NCI-H526 (cell line): ENCODE data around the gene TCF7L1.
"Not testable (repeated sequence)": the region's sequence is repeated elsewhere in the genome, so short reads cannot be mapped to it uniquely, and the experiment has no call there.

ENCODE experiments used
- DNase-seq, 2 experiments: peaks; one replicate each; lab custom pipeline; 2025; lab: John Stamatoyannopoulos, UW

The TCF7L1 gene

DNA sequence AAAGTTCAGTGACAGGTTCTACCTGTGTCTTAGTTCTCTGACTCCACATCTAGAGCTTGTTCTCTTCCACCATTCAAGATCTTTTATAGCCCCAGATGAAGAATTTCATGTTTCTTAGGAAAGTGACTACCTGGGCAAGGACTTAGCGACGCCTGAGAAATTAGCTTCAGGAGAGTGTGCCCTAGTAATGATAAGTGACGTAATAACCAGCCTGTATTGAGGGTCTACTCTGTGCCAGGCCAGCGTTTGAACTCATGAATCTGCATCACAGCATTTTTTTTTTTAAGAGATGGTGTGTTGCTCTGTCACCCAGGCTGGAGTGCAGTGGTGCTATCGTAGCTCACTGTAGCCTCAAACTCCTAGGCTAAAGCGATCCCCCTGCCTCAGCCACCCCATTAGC is 51.8 kb downstream of the TCF7L1 start:
- DNase-seq: no peak

GRCh38 chr2:85185431-85185940 is 52.3 kb downstream of the TCF7L1 start:
- no peak for DNase-seq

GRCh38 chr2:85187069-85187468 is 53.9 kb downstream of the TCF7L1 start:
- no peak for DNase-seq

- no peak for DNase-seq
These were observed 55.7 kb downstream of the TCF7L1 start for GRCh38 chr2:85188852-85189251.

DNA sequence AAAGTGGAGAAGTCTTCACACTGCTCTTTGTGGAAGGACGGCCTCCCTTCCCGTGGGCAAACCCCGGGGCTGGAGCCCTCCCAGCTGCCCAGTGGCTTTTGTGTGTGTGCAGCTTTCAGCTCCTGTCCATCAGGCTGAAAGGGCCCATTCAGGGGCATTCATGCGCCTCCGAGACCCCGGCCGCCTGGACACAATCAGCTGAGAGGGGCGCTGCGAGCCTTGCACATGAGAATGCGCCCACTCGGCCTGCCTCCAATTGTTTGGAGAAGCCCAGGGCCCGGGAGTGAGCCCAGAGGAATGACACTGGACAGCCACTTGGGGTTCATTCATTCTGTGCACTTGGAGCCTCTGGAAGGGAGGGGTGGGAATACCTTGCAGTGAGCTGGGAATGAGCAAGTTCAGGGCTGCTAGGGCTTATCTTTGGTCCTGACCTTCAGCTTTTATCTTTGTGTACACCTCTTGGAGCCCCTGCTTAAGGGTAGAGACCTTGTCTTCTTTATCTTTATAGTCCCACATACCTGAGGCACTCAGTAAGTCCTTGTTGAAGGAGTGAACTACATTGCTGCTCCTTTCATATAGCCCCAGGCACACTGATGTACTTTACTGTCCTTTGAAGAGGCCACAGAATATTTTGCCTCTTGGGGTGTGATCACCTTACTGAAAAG is 56.5 kb downstream of the TCF7L1 start:
- no peak for DNase-seq

- no peak for DNase-seq
These were observed 58.0 kb downstream of the TCF7L1 start for GRCh38 chr2:85191157-85191556.

- DNase-seq: no peak
These were observed 61.7 kb downstream of the TCF7L1 start for GRCh38 chr2:85194780-85195480.

DNA sequence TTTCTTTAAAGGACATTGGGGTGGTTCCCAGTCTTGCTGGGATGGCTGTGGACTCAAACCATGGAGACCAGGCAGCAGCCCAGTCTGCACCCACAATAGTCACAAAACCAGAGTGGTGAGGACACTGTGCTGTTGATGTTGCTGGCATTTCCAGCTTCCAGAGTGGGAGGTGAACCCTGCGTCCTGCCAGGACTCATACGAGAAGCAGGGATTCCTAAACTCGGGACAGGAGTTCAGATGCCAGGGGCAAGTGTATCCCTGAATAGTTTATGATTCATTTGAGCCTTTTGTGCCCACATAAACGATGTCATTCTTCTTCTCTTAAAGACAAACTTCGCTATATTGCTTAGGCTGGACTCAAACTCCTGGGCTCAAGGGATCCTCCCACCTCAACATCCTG is 62.8 kb downstream of the TCF7L1 start:
- no peak for DNase-seq

GRCh38 chr2:85199698-85200097 is 66.5 kb downstream of the TCF7L1 start:
- DNase-seq: no peak

DNA sequence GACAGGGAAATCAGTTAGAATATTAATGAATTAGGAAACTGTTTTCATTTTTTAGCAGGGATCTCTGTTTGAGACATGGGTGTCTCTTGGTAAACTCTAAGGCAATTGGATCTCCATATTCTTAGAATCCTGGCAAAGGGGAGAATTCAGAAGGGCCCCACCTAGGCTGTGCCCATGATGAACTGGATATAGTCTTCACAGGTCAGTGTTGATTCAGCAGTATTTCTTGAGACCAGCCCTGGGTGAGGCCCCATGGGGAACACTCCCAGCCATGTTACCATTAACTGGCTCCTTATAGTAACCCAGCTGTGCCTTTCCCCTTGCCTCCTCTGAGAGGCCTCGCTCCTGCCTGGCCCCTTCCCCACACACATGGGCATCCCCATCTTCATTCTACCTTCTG is 76.7 kb downstream of the TCF7L1 start:
- no peak for DNase-seq

DNA sequence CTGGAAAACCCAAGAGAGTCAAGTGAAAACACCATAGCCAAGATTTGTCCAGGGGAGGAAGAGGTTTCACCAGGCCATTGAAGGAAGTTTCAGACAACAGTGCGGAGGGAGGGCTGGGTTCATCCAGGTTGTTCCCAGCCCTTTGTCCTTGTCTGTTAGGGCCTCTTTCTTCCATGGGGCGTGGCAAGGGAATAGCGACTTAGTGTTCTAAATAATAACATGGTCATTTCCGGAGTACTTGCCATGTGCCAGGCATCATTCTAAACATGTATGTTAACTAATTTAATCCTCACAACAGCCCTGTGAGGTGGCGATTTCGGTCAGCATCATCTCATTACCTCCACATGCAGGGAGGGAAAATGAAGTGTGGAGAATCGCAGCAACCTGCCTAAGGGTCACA is 77.3 kb downstream of the TCF7L1 start:
- DNase-seq: no peak

- not testable (repeated sequence) for DNase-seq
These were observed 78.4 kb downstream of the TCF7L1 start for GRCh38 chr2:85211606-85212005.

DNA sequence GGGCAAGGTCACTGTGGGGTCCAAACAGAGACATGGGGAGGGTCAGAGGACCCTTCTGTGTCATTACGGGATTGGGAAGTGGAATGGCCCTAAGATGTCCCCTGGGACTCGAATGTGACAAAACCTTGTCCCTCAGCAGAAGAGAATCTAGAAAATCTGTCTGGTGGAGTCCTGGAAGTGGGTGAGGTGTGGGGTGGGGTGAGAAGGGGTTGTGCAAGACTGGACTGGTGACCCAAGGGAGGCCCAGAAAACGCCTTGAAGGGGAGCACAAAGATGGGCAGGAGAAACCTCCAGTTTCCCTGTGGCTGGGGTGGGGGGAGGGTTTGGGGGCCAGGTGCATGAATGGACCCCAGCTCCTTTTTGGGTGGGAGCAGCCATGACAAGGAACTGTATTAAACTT is 79.6 kb downstream of the TCF7L1 start:
- no peak for DNase-seq

DNA sequence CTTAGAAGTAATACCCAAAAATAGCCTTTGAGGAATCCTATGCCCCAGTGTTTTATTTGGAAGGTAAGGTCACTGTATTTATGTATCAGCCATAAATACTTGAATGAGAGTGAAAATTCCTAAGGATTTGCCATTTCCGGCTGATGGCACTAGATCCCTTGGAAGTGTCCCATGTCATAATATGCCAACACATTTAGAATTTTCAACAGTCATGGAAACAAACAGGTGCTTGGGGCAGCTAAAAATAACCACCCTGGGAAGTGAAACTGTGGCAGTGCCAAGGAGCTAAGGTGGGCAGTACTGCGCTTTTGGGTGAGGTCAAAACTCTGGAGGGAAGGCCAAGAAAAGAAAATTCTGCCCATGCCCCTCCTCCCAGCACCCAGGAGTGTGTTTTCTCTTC is 80.2 kb downstream of the TCF7L1 start:
- DNase-seq: no peak

DNA sequence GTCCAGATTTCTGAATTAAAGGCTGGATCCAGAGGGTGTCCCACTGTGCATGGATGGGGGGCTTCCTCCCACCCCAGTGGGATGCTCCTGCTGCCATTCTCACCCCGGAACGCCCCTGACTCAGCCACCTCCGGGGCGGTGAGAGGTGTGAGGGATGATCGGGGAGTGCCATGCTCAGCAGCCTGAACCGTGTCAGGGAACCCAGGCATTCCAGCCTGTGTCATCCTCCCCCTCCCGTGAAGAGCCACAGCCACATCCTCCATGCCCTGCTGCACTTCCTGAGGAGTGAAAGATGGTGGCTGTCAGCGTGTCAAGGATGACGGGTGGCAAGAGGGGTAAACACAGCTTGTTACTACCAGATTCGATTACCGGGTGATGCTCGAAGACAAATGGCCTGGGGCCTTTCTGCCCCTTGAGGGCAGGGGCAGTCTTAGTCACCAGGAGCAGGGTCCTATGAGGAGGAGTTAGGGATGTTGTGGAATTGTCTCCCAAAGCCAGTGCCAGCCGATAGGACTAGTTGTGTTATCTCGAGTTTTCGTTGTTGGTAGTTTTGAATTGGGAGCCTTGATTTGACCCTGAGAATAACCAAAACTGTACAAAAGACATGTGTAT is 80.8 kb downstream of the TCF7L1 start:
- no peak for DNase-seq

DNA sequence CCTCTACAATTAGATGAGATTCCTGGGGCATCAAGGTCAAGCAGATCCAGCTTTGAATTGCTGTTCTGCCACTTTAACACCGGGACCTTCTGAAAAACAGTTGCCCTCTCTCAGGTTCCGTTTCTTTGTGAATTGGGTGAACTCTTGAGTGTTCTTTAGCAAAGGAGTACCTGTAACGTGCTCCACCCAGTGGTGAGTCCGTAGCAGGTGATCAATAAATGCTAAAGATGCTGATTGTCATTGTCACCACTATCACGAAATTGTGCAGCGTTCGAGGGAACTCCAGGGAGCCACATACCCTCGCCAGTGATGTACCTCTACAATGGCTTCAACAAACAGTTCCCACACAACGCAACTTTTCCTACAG is 81.9 kb downstream of the TCF7L1 start:
- DNase-seq: no peak

- DNase-seq: no peak
These were observed 82.5 kb downstream of the TCF7L1 start for GRCh38 chr2:85215448-85216401.

DNA sequence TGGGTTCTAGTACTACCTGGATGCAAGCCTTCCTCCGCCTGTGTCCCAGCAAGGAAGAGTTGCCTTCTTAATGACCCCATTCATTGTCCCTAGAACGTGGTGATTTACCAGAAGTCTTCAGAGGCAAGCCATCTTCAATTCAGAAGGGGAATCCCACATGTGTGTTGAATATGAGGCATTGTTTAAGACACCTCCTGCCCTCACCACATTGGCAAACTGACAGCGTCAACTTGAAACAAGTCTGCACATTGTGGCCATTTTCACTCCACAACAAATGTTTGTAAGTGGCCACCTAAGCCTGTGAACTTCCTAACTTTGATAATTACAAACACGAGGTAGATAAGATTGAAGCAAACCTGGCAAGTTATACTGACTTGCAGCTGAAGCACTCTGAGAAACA is 83.7 kb downstream of the TCF7L1 start:
- DNase-seq: no peak

GRCh38 chr2:85221067-85221691 is 88.0 kb downstream of the TCF7L1 start:
- DNase-seq: no peak

GRCh38 chr2:85222792-85223191 is 89.6 kb downstream of the TCF7L1 start:
- no peak for DNase-seq

DNA sequence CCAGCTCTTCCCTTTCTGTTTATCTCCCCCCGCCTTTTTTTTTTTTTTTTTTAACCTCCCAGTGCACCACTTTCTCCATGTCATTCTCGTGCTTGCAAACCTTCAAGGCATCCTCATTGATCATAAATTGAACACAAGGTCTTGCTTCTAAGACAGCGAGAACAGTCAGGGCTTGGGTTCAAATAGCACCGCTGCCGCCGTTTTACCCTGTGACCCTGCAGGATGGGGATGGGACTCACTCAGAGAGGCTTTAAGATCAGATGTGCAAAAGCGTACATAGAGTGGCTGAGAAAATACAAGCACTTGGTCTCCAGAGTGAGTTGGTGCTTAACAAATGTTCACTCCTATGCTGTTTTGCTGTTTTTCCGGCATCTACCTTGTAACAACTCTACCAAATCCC is 93.6 kb downstream of the TCF7L1 start:
- no peak for DNase-seq
